Measurements from ENCODE around the gene UTP25.
"Not testable (repeated sequence)": the region's sequence is repeated elsewhere in the genome, so short reads cannot be mapped to it uniquely, and the experiment has no call there.

UTP25 gene

DNA sequence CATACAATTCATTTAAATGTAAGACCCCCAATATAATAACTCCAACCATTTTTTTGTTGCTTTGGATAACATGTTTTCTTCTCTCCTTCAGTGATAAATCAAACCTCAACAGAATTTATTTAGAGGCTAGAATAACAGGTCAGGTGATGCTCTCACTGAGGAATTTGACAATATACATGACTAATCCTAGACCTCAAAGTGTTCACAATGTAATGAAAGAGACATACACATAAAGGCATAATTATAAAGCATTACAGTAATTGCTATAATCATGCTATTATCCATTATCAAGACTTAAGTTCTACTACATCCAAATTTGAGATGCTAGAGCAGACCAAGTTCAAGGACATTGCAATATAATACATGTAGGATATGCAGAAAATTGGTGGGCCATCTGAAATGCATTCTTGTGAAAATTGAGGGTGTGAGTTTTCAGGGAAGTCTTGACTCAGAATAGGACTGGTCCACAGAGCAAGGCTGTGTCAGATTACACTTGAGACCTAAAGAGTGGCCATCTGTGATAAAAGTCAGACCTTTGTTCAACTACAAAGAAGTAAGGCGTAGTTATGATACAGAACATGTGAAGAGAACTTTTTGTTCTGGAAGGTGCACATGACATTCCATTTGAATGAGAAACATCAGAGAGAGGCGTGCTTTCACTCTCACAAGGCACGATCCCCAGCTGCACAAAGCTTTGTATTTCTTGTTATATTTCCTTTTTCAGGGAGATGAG is 45.5 kb downstream of the UTP25 start:
- peak; percentile 87 for DNase-seq (ENCODE audit: low read depth)

- DNase-seq (ENCODE audit: low read depth): peak; percentile 71
These were observed 47.7 kb downstream of the UTP25 start for GRCh38 chr1:209875515-209875914.

DNA sequence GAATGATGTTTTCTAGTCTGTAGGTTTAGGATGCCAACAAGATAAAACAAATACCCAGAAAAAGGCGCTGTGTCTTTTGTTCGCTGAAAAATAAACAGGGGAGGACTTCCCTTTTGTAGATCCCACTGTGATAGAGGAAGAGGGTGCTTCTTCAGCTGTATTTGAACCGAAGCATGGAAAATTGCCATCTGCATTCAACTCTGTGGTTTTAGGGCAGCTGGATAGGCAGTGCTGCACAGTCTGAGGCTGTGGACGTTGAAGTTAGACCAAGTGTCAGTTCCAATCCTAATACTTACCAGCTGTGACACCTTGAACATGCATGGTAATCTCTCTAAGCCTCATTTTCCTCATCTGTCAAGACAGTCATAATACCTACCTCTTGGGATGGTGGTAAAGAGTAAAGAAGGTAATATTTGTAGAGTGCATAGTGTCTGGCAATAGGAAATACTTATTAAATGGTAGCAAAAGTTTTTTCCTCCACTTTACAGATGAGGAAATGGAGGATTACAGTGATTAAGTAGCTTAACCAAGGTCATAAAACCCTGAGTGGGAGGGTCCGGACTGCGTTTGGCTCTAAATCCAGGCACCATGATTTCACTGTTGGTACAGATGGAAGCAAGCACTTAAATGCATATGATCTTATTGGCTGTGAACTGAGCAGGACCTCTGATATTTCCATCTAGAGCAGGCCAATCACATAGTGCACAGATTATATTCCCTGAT is 48.5 kb downstream of the UTP25 start:
- peak; percentile 34 for DNase-seq (ENCODE audit: low read depth)

DNA sequence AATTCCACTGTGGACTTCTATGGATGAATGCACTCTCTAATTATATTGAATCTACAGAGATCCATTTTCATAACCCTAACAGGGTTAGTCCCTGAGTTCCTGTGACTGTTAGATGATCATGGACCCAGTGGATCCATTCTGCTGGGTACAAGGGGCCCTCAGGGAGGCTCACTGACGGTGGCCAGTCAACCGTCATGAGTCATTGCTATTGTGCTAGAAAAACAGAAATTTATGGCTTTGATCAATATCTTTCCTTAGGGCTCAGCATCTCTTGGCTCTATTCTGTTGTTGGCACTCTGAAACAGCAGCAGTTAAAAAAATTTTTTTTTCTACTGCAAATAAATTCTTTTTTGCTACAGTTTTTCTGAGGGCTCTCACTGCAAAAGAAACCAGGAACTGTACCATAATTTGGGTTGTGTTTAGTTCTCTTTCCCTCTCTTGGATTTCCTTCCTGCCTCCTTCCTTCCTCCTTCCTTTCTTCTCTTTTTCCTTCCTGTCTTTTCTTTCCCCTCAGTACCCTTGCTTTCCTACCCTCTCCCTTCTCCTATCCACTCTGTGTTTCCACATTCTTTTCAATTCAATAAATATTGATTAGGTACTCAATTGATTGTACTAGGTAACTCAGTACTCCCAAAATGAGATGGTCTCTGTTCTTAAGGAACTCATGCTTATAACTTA is 49.5 kb downstream of the UTP25 start:
- no peak for DNase-seq (ENCODE audit: low read depth)

GRCh38 chr1:209878964-209879363 is 51.2 kb downstream of the UTP25 start:
- DNase-seq (ENCODE audit: low read depth): no peak

DNA sequence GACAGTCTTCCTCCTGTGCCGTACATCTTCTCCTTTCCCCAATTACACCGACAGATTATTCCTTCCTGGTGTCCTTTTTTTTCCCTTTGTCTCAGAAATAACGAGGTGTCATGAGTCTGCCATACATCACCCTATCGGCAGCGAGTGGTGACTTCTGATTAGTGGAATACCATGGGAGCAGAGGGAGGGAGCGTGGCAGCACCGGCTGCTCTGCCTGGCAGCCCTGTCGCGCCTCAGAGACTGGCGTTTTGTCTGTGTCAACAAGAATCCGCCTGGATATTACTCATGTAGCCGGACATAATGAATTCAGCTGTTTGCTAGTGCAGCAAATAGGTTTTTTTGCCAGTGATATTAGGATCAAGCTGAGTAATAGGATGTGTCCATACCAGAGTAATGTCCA is 51.8 kb downstream of the UTP25 start:
- DNase-seq (ENCODE audit: low read depth): no peak

- DNase-seq (ENCODE audit: low read depth): no peak
These were observed 52.3 kb downstream of the UTP25 start for GRCh38 chr1:209880031-209880430.

GRCh38 chr1:209881619-209882018 is 53.8 kb downstream of the UTP25 start:
- no peak for DNase-seq (ENCODE audit: low read depth)

GRCh38 chr1:209882286-209882685 is 54.5 kb downstream of the UTP25 start:
- no peak for DNase-seq (ENCODE audit: low read depth)

- no peak for DNase-seq (ENCODE audit: low read depth)
These were observed 55.2 kb downstream of the UTP25 start for GRCh38 chr1:209882942-209883340.

- DNase-seq (ENCODE audit: low read depth): peak; percentile 72
These were observed 55.7 kb downstream of the UTP25 start for GRCh38 chr1:209883341-209883971.

DNA sequence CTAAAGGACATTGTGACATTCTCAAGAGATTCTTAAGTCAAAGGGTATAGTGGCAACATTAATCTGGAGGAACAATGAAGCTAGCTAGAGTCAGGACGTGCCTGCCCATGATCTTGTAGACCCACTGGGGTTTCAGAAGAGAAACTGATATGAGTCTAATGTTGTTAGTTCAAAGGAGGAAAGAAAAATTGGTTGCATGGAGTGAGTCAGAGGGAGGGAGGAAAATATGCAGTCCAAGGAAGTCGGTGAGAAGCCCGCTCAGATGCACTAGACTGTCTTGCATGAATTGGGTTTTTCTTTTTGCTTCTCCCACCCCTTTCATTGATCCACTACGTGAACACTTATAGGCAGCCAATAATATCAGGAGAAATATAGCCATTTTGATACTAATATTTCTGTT is 56.5 kb downstream of the UTP25 start:
- DNase-seq (ENCODE audit: low read depth): peak; percentile 71

DNA sequence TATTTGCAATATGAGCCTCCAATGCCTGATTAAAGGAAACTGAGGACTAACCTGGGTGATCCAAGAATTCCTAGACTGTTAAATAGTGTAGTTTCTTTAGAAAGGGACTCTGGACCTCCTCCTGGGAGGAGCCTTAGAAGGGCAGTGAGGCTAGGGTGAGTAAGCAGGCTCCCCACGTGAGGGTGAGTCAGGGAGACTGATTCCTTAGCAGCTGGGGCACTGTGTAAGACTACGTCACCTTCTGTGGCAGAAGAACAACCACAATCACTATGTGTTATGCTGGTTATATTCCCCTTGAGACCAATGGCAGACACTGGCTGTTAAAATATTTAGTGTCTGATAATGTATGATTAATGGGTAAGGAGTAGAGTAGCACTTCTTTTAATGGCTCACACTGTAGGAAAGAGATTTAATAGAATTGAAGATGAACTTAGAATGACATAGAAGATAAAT is 56.9 kb downstream of the UTP25 start:
- DNase-seq (ENCODE audit: low read depth): peak; percentile 100

- no peak for DNase-seq (ENCODE audit: low read depth)
These were observed 57.8 kb downstream of the UTP25 start for GRCh38 chr1:209885403-209886218.

GRCh38 chr1:209886219-209886536 is 58.4 kb downstream of the UTP25 start:
- DNase-seq (ENCODE audit: low read depth): no peak

- DNase-seq (ENCODE audit: low read depth): not testable (repeated sequence)
These were observed 60.7 kb downstream of the UTP25 start for GRCh38 chr1:209888291-209889076.

DNA sequence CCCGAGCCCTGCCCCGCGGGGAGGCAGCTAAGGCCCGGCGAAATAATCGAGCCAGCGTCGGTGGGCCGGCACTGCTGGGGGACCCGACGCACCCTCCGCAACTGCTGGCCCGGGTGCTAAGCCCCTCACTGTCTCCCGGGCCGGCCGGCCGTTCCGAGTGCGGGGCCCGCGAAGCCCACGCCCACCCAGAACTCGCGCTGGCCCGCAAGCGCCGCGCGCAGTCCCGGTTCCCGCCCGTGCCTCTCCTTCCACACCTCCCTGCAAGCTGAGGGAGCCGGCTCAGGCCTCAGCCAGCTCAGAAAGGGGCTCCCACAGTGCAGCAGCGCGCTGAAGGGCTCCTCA is 61.3 kb downstream of the UTP25 start:
- DNase-seq (ENCODE audit: low read depth): no peak

GRCh38 chr1:209890641-209891330 is 63.0 kb downstream of the UTP25 start:
- peak; percentile 55 for DNase-seq (ENCODE audit: low read depth)

DNA sequence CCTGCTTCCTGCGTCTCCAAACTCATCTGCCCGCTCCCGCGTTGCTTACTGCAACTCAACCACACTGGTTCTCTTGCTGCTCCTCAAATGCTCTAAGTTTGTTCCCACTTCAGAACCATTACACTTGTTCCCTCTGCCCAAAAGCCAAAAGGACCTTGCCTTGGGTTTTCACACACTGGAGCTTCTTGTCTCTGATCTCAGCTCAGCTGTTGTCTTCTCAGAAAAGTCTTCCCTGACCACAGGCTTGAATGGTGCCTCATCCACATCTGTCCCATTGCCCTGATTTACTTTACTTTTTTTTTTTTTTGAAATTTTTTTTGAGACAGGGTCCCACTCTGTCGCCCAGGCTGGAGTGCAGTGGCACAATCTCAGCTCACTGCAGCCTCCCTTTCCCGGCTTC is 66.0 kb downstream of the UTP25 start:
- no peak for DNase-seq (ENCODE audit: low read depth)

GRCh38 chr1:209895709-209896108 is 67.9 kb downstream of the UTP25 start:
- DNase-seq (ENCODE audit: low read depth): peak; percentile 87
